GM23338 (cell line): ENCODE measurements around the gene DNAJB2. TPM values are rescaled to one million over a fixed set of nuclear protein-coding genes. Genes with fewer than 3 reads are reported as not detected.

Source experiments
- ATAC-seq: fragments of 200-7000 bp; cut with Tn5 transposase; 3 replicates; pipeline ENCODE4 v1.9.1; 2020
- DNase-seq: peaks from one replicate; pipeline ENCODE4 v3.0.0-alpha.2; 2015; ENCODE audit warnings: low spot score
- H2AFZ ChIP-seq: fragments of 200-600 bp; sonication (generic); 2 replicates; pipeline ENCODE4 v1.8.0; 2016; ENCODE audit warnings: antibody characterized with exemption, mild to moderate bottlenecking, moderate library complexity
- H3F3A ChIP-seq: fragments of 200-600 bp; sonication (generic); replicated peaks from 2 replicates; pipeline ENCODE4 v1.8.0; 2017; ENCODE audit warnings: antibody characterized with exemption, mixed run types, low read depth
- H3K27ac ChIP-seq: fragments of 200-600 bp; sonication (generic); 2 replicates; pipeline ENCODE4 v1.6.1; 2016; ENCODE audit warnings: low read depth
- H3K27me3 ChIP-seq: fragments of 200-600 bp; sonication (generic); 2 replicates; pipeline ENCODE4 v1.8.0; 2016; ENCODE audit warnings: mild to moderate bottlenecking, mixed run types, moderate library complexity; ENCODE audit not compliant: insufficient read depth
- H3K36me3 ChIP-seq: fragments of 200-600 bp; sonication (generic); 2 replicates; pipeline ENCODE4 v1.8.0; 2016; ENCODE audit warnings: mild to moderate bottlenecking; ENCODE audit not compliant: insufficient read depth
- H3K4me1 ChIP-seq: fragments of 200-600 bp; sonication (generic); 2 replicates; pipeline ENCODE4 v1.8.0; 2016; ENCODE audit warnings: mild to moderate bottlenecking, moderate library complexity; ENCODE audit not compliant: insufficient read depth
- H3K4me2 ChIP-seq: fragments of 200-600 bp; sonication (generic); 2 replicates; pipeline ENCODE4 v1.7.1; 2017; ENCODE audit warnings: mixed run types
- H3K4me3 ChIP-seq: fragments of 200-600 bp; sonication (generic); 2 replicates; pipeline ENCODE4 v1.6.1; 2016; ENCODE audit warnings: mixed run types
- H3K79me2 ChIP-seq: fragments of 200-600 bp; sonication (generic); replicated peaks from 2 replicates; pipeline ENCODE4 v1.8.0; 2017; ENCODE audit warnings: mild to moderate bottlenecking; ENCODE audit not compliant: insufficient read depth
- H3K9me2 ChIP-seq: fragments of 200-600 bp; sonication (generic); 2 replicates; pipeline ENCODE4 v1.8.0; 2017; ENCODE audit not compliant: insufficient read depth
- H4K20me1 ChIP-seq: fragments of 200-600 bp; sonication (generic); replicated peaks from 2 replicates; pipeline ENCODE4 v1.8.0; 2017; ENCODE audit warnings: mild to moderate bottlenecking; ENCODE audit not compliant: insufficient read depth
- H3K27ac Mint-ChIP-seq: 2 replicates; pipeline ENCODE4 v1.8.0; 2020; ENCODE audit warnings: inconsistent platforms, mild to moderate bottlenecking, moderate library complexity, mixed read lengths
- H3K27me3 Mint-ChIP-seq: 3 replicates; pipeline ENCODE4 v1.8.0; 2022; ENCODE audit warnings: low read depth, mild to moderate bottlenecking, moderate library complexity, mixed read lengths, inconsistent platforms; ENCODE audit not compliant: insufficient read depth, poor library complexity
- H3K36me3 Mint-ChIP-seq: 3 replicates; pipeline ENCODE4 v1.8.0; 2021; ENCODE audit warnings: low read depth, mild to moderate bottlenecking, inconsistent platforms, moderate library complexity, mixed read lengths
- H3K4me1 Mint-ChIP-seq: 3 replicates; pipeline ENCODE4 v1.8.0; 2020; ENCODE audit warnings: mild to moderate bottlenecking, inconsistent platforms, mixed read lengths
- H3K4me3 Mint-ChIP-seq: 3 replicates; pipeline ENCODE4 v1.8.0; 2021; ENCODE audit warnings: moderate library complexity, mild to moderate bottlenecking, inconsistent platforms, mixed read lengths
- H3K9me3 Mint-ChIP-seq: 3 replicates; pipeline ENCODE4 v1.8.0; 2020; ENCODE audit warnings: moderate library complexity, mild to moderate bottlenecking, inconsistent platforms, mixed read lengths
- CREB1 ChIP-seq: fragments of 250-450 bp; sonication (Bioruptor Pico); IDR thresholded peaks from 2 replicates; pipeline ENCODE4 v1.5.0; 2020; ENCODE audit warnings: low read depth, mild to moderate bottlenecking, moderate library complexity
- CTCF ChIP-seq, 2 experiments: fragments of 200-600 bp in 1 of 2; sonication (generic) in 1 of 2; conservative IDR thresholded peaks; 2 replicates each; pipeline versions ENCODE4 v1.5.1 to v1.6.1; 2016 to 2017; ENCODE audit warnings: antibody characterized with exemption in 2 of 2, low read depth in 2 of 2, mild to moderate bottlenecking in 2 of 2, moderate library complexity in 1 of 2
- EZH2 ChIP-seq: fragments of 200-600 bp; sonication (generic); IDR thresholded peaks from one replicate; pipeline ENCODE4 v1.8.0; 2017; ENCODE audit warnings: antibody characterized with exemption, mild to moderate bottlenecking, low read depth; ENCODE audit not compliant: unreplicated experiment
- EZH2phosphoT487 ChIP-seq: fragments of 200-600 bp; sonication (generic); IDR thresholded peaks from one replicate; pipeline ENCODE4 v1.8.1; 2018; ENCODE audit warnings: antibody characterized with exemption; ENCODE audit not compliant: unreplicated experiment
- JUNB ChIP-seq: IDR thresholded peaks from one replicate; pipeline ENCODE4 v1.6.1; 2016; ENCODE audit warnings: antibody characterized with exemption; ENCODE audit not compliant: unreplicated experiment
- NANOG ChIP-seq: IDR thresholded peaks from 2 replicates; pipeline ENCODE4 v1.6.1; 2016; ENCODE audit warnings: antibody characterized with exemption, borderline replicate concordance
- POLR2AphosphoS5 ChIP-seq: IDR thresholded peaks from 2 replicates; pipeline ENCODE4 v1.6.1; 2016; ENCODE audit warnings: antibody characterized with exemption, low read depth
- REST ChIP-seq: IDR thresholded peaks from one replicate; pipeline ENCODE4 v1.6.1; 2018; ENCODE audit warnings: antibody characterized with exemption; ENCODE audit not compliant: unreplicated experiment
- STAT1 ChIP-seq: IDR thresholded peaks from one replicate; pipeline ENCODE4 v1.6.1; 2016; ENCODE audit warnings: antibody characterized with exemption; ENCODE audit not compliant: unreplicated experiment
- ZNF331 ChIP-seq: fragments of 250-450 bp; sonication (Bioruptor Pico); IDR thresholded peaks from 2 replicates; pipeline ENCODE4 v1.5.0; 2020; ENCODE audit warnings: low read depth, mild to moderate bottlenecking, moderate library complexity
- ZNF462 ChIP-seq: fragments of 250-450 bp; sonication (Bioruptor Pico); IDR thresholded peaks from 2 replicates; pipeline ENCODE4 v1.5.0; 2020; ENCODE audit warnings: mild to moderate bottlenecking, moderate library complexity
- polyA plus RNA-seq: library from polyadenylated mRNA; unstranded; fragments of >200 nt; fragmentation: Nextera tagmentation; extraction: Ambion mirVana; gene quantifications from 2 replicates; pipeline ENCODE4 v1.2.1, GENCODE V29; 2016
- total RNA-seq: library from RNA; depleted of rRNA; stranded (reverse); fragments of >200 nt; shearing (Covaris generic); gene quantifications from 2 replicates; pipeline ENCODE4 v1.2.3, GENCODE V29; 2014

Gene DNAJB2
- total and polyA plus RNA-seq, 2 experiments from 2014 or later = 6.4 to 25.9 TPM

GRCh38 chr2:219332542-219332941 is 53.4 kb downstream of the DNAJB2 start, which contains the start of gene RESP18:
Gene RESP18, minus strand, starts transcription at chr2:219332744.
- TF ChIP-seq REST (peak; percentile 31), NANOG (no peak)
- H3K9me2 ChIP-seq = no peaks in the 10 kb centered on the region
- no peaks in the 10 kb centered on the region for H3F3A ChIP-seq
- H3K27ac ChIP-seq = no peak within 1 kb of the TSS
- H3K36me3 ChIP-seq = no peaks in the 10 kb centered on the region
- Mint-ChIP-seq H3K4me3 (peak within 1 kb of the TSS; percentile 58), H3K4me1 (peaks cover 10% of the 10 kb centered on the region), H3K27me3 (peaks cover 43% of the 10 kb centered on the region), H3K27ac (no peak within 1 kb of the TSS), H3K9me3 (no peaks in the 10 kb centered on the region), H3K36me3 (no peaks in the 10 kb centered on the region)
- H2AFZ ChIP-seq = peak within 1 kb of the TSS; percentile 92
- H3K4me3 ChIP-seq = peak within 1 kb of the TSS; percentile 57
- H4K20me1 ChIP-seq = 0 out of 2 replicates have a peak, but pooled peaks cover 4% of the 10 kb centered on the region
- H3K27me3 ChIP-seq = peaks cover 71% of the 10 kb centered on the region
- ATAC-seq = peak; percentile 86
- peak; percentile 84 for DNase-seq
- peaks cover 3% of the 10 kb centered on the region; the same call in 1 of the 2 replicates for H3K4me1 ChIP-seq
- no peaks in the 10 kb centered on the region for H3K79me2 ChIP-seq
- peak within 1 kb of the TSS; percentile 84 for H3K4me2 ChIP-seq

GRCh38 chr2:219334076-219334475 is 54.9 kb downstream of the DNAJB2 start:
- no peaks in the 10 kb centered on the region for H3K36me3 ChIP-seq
- no peaks in the 10 kb centered on the region for H3K79me2 ChIP-seq
- no peak overlapping the region for H3K27ac Mint-ChIP-seq
- no peak overlapping the region for H3K27ac ChIP-seq
- H3K4me2 ChIP-seq = no peak overlapping the region
- H3K4me1 ChIP-seq = peaks cover 3% of the 10 kb centered on the region; the same call in 1 of the 2 replicates
- H3K36me3 Mint-ChIP-seq = no peaks in the 10 kb centered on the region
- no peaks in the 10 kb centered on the region for H3F3A ChIP-seq
- peaks cover 43% of the 10 kb centered on the region for H3K27me3 Mint-ChIP-seq
- H3K4me1 Mint-ChIP-seq = peaks cover 10% of the 10 kb centered on the region
- H3K4me3 Mint-ChIP-seq = no peak overlapping the region
- H3K4me3 ChIP-seq = no peak overlapping the region
- H3K9me2 ChIP-seq = no peaks in the 10 kb centered on the region
- no peak overlapping the region for H2AFZ ChIP-seq
- DNase-seq = no peak
- H4K20me1 ChIP-seq = 0 out of 2 replicates have a peak, but pooled peaks cover 4% of the 10 kb centered on the region
- H3K9me3 Mint-ChIP-seq = no peaks in the 10 kb centered on the region
- H3K27me3 ChIP-seq = peaks cover 60% of the 10 kb centered on the region
- ATAC-seq = no peak
- TF ChIP-seq ZNF462 (no peak), JUNB (no peak), STAT1 (no peak), EZH2 (no peak), CREB1 (CRISPR knock-in tag) (no peak), EZH2phosphoT487 (no peak), POLR2AphosphoS5 (no peak), CTCF (conservative IDR thresholded peaks at IDR 0.05; ENCODE audit: low read depth in 2 of 2) (no peak), ZNF331 (CRISPR knock-in tag) (no peak)
